HG02588 (cell line): ENCODE data around the gene PROCA1.
"Not testable (repeated sequence)": the region's sequence is repeated elsewhere in the genome, so short reads cannot be mapped to it uniquely, and the experiment has no call there.

Experiments
- ATAC-seq: cut with Tn5 transposase; IDR thresholded peaks from one replicate; pipeline ENCODE4 v1.9.1; 2021; ENCODE audit warnings: mild to moderate bottlenecking, moderate library complexity; ENCODE audit not compliant: unreplicated experiment

Gene PROCA1

DNA sequence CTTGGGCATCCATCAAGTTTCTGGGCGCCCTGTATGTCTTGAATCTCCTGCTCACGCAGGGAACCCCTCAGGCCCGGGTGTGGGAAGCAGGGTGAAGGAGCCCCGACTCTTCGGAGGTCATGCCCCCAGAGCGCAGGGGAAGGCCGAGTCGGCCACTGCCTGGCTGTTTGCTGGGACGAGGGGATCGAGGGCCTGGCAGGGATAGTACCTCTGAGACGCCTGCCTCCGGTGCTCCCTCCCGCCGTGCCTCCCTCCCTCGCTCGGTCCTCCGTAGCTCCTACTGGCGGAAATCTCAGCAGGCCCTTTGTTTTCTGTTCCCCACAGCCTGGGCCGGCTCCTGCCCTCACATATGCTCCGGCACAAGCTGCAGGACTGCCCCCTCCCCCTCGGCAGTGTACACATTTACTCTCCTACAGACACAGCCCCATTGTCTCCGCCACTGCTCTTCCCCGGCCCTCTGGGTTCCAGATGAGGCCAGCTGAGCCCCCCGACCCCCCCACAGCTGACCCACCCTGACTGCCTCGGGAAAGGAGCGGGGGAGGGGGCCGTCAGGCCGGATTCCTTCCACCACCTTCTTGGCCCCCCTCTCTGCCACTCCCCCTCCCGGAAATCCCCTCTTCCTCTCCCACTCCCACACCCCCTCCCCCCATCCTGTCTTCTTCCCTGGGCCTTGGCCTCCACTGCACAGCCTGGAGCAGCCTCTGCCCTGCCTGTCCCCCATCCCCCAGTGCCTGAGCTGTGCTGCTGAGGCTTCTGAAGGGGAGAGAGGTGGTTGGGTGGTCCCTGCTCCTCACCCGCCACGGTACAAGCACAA lies 33.5 kb upstream of the PROCA1 start:
- no peak for ATAC-seq

DNA sequence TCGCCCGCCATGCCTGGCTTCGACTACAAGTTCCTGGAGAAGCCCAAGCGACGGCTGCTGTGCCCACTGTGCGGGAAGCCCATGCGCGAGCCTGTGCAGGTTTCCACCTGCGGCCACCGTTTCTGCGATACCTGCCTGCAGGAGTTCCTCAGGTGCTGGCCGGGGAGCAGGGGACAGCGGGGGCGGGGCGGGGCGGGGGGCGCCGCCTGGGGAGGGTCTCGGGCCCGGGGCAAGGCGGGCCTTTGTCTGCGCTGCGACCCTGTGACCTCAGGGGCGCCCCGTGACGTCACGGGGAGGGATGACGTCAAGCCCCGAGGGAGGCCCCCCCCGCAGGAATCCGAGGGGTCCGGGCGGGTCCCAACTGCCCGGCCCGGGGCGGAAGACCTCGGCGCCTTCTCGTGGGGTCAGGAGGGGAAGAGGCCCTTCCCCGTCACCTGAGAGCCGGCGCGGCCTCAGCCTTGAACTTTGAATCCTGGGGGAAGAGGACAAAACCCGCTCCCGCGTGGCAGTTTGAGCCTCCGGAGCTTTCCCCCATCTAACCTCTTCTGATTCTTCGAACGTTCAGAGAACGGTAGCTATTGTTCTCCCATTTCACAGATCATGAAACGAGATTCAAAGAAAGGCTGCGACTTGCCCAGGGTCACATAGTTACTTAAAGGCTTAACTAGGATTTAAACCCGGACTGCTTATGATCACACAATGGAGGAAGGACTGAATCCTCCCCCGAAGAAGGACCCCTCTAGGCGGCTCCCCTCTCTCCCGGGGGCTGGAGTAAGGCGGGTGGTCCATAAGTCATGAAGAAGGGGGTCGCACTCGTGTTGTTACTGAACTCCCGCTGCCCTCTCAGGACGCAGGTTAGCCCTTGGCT lies 32.6 kb upstream of the PROCA1 start:
- ATAC-seq, result peak; percentile 31

DNA sequence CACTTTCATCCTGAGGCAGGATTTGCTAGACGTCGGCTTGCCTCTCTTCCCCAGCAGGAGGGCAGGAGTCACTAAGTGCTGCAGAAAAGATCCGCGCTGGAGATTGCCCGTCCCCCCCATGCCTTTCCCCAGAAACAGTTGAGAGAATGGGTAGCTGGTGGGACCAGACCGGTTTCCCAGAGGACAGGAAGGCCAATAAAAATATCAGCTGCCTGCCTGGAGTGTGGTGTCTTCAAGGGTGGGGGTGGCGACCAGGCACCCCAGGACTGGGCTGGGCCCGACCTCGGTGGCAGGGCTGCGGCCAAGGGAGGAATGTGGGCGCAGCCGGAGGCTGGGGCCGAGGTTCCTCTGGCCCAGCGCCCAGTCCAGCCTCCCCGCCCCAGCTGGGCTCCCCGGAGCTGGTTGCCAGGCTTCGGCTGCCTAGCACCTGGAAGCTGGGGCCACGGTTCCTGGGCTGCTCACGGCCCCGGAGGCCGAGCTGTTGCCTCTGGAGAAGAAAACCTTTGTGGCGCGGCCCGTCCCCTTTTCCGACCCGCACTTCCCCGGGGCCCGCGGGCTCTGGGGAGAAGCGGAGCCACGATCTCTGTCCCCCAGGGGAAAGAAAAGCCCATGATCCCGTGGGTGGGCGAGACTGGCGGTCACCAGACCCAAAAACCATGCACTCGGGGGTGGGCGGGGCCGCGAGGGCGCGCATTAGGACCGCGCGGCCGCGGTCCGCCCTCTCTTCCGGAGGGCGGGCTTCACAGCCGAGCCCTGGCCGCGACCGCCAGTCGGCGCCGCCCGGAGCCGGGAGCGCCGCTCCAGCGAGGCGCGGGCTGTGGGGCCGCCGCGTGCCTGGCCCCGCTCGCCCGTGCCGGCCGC lies 31.8 kb upstream of the PROCA1 start, which contains the start of gene TRAF4:
Gene TRAF4 (plus strand): TSS at position 769 of the 861 bp plus-strand sequence. CDS start 102 bp downstream, outside the sequence.
- ATAC-seq, result peak; percentile 67

DNA sequence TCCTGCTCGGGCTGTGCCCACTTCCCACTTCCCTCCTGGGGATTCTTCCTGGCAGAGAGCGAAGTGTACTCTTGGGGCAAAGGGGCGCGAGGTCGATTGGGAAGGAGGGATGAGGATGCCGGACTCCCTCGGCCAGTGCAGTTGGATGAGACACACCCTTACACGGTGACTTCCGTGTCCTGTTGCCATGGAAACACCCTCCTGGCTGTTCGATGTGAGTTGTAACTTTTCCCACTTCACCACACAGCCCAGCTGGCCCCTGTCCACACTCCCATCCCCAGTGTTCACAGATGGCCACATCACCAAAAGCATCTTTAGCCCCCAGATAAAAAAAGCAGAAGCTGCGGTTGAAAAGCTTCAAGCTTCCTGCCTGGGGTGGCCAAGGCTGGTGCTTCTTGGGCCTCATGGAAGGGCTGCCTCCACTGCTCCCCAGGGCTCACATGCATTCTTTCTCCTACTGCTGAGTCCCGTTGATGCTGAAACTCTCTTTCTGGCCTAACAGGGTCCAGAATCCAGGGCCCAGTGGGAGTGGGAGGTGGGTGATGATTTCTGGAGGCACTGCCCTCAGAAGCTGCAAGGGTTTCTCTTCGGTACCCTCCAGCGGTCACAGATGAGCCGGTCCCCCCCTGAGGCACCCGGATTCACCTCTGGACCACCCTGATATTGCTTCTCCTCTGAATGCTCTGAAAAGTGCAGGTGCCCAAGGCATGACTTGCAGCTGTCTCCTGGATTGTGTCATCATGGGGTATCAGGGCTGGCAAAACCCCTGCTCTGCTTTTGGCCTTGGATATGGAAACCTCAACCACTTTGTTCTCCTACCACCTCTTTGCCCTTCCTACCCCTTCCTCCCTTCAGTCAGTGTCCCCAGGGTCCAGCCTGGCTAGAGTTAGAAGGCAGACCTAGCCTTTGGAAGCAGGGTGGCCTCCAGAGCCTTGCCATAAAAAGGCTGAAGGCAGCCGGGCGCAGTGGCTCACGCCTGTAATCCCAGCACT lies 30.0 kb upstream of the PROCA1 start:
- no peak for ATAC-seq

DNA sequence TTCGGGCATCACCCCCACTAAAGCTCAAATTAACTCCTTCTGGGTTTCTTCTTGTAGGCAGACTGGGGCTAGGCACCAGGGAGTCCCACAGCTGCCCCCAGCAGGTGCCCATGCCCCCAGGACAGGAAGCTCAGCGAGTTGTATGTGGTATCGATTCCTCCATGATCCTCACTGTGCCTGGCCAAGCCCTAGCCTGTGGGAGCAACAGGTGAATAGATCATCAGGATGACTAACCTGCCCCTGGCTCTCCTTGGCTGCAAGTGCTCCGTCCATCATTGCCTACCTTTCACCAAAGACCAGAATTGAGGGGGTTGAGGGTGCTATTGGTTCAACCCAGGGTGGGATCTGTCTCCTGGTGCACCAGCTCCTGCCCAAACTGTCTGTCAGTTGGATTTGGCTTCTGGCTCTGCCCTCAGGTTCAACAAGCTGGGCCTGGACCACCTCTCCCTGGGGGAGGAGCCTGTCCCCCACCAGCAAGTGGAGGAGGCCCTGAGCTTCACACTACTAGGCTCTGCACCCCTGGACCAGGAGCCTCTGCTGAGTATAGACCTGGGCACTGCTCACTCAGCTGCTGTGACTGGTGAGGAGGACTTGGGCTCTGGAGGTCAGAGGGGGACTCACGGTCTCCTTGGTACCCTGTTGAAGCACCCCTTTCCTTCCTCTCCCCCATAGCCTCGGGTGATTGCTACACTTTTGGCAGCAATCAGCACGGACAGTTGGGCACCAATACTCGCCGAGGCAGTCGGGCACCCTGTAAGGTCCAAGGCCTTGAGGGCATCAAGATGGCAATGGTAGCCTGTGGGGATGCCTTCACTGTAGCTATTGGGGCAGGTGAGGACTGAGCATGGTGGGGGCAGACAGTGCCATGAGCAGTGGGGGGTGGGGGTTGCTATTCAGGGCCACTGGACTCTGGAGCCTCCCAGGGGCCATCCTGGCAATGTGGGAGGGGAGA lies 29.0 kb upstream of the PROCA1 start:
- no peak for ATAC-seq

DNA sequence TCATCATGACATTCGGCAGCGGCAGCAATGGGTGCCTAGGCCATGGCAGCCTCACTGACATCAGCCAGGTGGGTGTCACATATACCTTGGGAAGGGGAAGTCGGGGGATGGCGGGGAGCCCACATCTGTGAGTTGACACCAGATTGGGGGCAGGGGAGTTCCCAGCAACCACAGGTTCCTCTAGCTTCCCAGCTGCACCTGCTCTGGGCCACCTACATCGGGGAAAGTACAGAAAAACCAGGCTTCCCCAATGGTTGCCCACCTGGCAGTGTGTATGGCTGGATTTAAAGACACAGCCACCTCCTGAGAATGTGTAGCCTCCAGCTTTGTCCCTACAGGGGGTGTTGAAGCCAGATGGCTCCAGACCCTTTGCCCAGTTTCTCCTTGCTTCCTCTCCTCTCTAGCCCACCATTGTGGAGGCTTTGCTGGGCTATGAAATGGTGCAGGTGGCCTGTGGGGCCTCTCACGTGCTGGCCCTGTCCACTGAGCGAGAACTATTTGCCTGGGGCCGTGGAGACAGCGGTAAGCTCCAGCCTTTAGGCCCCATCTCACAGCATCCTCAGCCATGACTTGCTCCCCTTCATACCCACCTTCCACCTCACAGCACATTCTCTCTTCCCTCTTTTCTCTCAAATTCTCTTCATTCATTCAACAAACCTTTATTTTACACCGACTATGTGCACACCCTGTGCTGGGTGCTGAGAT lies 27.1 kb upstream of the PROCA1 start:
- ATAC-seq, result no peak

DNA sequence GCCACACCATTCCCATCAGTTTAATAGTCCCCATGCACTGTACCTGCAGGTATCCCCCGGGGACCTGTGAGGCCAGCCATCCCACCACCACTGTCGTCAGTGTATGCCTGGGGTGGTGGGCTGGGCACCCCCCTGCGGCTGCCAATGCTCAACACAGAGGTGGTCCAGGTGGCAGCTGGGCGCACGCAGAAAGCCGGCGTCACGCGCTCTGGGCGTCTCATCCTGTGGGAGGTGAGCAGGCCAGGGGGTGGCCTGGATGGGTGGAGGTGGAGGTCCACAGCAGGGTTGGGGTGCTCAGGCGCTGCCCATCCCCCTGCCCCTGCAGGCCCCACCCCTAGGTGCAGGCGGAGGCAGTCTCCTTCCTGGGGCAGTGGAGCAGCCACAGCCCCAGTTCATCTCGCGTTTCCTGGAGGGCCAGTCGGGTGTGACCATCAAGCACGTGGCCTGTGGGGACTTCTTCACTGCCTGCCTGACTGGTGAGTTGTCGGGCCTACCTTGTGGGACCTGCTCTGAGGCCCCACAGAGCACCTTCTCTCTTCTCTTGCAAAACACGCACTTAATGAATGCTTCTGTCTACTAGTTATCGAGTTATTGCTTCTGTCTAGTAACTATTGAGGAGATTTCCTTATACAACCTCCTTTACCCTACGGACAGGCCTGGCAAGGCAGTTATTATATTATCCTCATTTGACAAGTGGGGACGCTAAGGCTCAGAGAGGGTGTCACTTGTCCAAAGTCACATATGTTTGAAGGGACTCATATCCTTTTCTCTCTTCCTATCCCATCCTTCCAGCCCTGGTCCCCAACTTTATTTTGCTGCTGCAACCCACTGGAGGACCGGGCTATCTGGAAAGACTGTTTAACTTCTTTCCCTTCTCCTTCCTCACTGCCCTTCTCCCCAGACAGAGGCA lies 26.3 kb upstream of the PROCA1 start:
- ATAC-seq, result peak; percentile 61

DNA sequence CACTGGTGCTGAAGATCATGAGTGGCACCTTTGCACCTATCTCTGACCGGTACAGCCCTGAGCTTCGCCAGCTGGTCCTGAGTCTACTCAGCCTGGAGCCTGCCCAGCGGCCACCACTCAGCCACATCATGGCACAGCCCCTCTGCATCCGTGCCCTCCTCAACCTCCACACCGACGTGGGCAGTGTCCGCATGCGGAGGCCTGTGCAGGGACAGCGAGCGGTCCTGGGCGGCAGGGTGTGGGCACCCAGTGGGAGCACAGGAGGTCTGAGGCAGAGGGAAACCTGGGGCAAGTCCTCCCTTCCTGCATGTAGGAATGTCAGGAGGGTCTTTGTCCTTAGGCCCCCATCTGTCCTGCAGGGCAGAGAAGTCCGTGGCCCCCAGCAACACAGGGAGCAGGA lies 25.6 kb upstream of the PROCA1 start:
- no peak for ATAC-seq

DNA sequence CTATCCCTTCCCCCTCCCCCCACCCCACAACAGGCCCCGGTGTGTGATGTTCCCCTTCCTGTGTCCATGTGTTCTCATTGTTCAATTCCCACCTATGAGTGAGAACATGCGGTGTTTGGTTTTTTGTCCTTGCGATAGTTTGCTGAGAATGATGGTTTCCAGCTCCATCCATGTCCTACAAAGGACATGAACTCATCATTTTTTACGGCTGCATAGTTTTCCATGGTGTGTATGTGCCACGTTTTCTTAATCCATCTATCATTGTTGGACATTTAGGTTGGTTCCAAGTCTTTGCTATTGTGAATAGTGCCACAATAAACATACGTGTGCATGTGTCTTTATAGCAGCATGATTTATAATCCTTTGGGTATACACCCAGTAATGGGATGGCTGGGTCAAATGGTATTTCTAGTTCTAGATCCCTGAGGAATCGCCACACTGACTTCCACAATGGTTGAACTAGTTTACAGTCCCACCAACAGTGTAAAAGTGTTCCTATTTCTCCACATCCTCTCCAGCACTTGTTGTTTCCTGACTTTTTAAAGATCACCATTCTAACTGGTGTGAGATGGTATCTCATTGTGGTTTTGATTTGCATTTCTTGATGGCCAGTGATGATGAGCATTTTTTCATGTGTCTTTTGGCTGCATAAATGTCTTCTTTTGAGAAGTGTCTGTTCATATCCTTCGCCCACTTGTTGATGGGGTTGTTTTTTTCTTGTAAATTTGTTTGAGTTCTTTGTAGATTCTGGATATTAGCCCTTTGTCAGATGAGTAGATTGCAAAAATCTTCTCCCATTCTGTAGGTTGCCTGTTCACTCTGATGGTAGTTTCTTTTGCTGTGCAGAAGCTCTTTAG lies 24.5 kb upstream of the PROCA1 start:
- ATAC-seq, result not testable (repeated sequence)

DNA sequence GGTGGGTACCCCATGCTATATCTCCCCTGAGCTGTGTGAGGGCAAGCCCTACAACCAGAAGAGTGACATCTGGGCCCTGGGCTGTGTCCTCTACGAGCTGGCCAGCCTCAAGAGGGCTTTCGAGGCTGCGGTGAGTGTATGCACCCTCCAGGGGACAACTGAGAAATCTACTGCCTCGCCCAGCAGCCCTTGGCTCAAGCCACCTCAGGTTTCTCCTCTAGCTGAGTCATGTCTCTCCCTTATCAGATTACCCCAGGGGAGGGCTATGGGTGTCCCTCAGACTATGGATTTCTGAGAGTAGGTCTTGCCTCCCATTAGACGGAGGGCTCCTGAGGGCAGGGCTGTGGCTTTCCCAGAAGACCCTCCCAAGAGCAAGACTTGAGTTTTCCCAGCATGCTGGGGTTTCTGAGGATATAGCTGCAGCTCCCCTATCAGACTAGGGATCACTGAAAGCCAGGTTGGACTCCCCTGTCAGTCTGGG lies 23.6 kb upstream of the PROCA1 start:
- ATAC-seq, result no peak

DNA sequence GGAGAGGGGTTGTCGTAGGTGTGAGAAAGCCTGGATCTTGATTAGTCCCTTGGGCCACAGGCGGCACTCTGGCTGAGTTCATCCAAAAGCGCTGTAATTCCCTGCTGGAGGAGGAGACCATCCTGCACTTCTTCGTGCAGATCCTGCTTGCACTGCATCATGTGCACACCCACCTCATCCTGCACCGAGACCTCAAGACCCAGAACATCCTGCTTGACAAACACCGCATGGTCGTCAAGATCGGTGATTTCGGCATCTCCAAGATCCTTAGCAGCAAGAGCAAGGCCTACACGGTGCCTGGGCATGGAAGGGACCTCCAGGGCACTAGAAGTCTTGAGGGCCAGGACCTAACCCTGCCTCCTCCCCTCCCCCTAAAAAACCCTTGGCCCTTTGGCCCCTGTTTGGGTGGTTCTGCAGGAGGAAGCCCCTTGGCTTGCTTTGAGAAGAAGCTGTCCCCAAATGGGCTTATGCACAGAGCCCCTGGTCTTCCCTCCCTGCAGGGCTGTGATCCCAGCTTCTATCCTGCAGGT lies 23.1 kb upstream of the PROCA1 start:
- no peak for ATAC-seq

DNA sequence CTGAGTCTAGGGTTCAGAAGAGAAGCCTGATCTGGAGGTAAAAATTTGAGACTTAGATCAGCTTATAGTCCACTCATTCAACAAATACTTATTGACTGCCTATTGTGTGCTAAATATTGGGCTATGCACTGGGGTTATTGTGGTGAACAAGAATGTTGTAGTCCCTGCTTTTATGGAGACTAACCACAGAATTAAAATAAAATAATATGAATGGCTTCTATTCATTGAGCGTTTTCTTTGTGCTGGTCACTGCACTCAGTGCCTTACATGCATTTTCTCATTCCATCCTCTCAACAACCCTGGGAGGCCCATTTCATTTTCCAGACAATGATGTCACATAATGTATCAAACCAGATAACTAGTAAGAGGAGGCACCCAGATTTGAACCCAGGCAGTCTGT lies 21.7 kb upstream of the PROCA1 start:
- ATAC-seq, result no peak

DNA sequence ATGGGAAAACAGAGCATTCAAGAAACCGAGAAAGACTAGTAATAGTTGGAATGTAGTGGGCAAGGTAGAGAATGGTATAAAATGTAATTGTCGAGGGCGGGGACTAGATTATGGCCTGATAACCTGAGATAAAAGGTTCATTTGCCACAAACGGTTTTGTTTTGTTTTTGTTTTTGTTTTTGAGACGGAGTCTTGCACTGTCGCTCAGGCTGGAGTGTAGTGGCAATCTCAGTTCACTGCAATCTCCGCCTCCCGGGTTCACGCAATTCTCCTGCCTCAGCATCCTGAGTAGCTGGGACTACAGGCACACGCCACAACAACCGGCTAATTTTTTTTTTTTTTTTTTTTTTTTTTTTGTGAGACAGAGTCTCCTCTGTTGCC lies 18.3 kb upstream of the PROCA1 start:
- ATAC-seq, result no peak

DNA sequence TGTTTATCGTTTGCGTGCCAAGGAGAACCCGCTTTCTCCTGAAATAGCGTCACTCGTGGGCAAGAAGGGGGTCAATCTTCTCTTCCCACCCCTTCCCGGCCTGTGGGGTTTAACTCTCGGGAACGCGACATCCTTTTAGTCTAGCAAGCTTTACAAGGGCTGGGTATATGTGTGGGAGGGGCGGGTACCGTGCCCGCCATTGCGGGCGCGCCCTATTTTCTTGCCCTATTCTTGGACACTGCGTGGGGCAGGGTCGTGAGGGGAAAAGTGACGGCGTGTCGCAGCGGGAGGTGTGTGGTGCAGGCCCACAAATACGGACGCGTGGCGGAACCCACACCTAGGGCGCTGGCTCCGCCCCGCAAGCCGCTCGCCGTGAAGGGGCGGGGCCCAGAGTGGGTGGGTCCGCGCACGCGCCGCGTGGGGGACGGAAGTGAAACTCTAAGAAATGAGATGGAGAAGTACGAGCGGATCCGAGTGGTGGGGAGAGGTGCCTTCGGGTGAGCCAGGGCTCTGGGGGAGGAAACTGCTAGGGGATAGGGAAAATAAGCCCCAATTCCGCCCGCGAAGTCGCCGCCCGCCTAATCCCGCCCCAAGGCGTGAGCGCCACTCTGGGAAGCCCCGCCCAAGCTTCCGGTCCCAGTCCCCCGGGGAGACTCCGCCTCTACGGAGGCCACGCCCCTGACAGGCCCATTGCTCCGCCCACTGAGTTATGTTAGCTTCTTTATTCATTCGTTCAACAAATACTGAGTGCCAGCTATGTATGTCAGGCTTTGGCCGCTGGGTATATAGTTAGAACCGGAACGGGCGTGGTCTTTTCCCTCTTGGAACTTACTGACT lies 16.9 kb upstream of the PROCA1 start, which contains the start of gene NEK8:
Gene NEK8 (plus strand): TSS at position 425 of the 837 bp plus-strand sequence. CDS start 26 bp downstream, at position 451.
- peak; percentile 41 for ATAC-seq
